Heart right ventricle (tissue), 16 donors: ENCODE data around the gene TMEM171. TPM values are rescaled to one million over a fixed set of nuclear protein-coding genes. Genes with fewer than 3 reads are reported as not detected.

Experiments
- ATAC-seq, 8 donors: fragments of 200-7000 bp; cut with Tn5 transposase; one replicate each; pipeline ENCODE4 v1.9.1; 2020; ENCODE audit warnings: mild to moderate bottlenecking in 8 of 8, moderate library complexity in 8 of 8, moderate number of reproducible peaks in 1 of 8
- DNase-seq, 2 donors: peaks; one replicate each; pipeline ENCODE4 v3.0.0-alpha.2; 2020
- H3K27ac ChIP-seq, 10 donors: fragments of 200-600 bp; sonication (generic) in 2 of 10; one replicate each; pipeline versions ENCODE4 v1.5.0 to v1.8.0; 2020 to 2022; ENCODE audit warnings: mild to moderate bottlenecking in 3 of 10
- H3K27me3 ChIP-seq, 7 donors: fragments of 200-600 bp; one replicate each; pipeline ENCODE4 v1.8.0; 2021 to 2022; ENCODE audit warnings: mild to moderate bottlenecking in 2 of 7
- H3K36me3 ChIP-seq, 9 donors: fragments of 200-600 bp; sonication (generic) in 1 of 9; one replicate each; pipeline versions ENCODE4 v1.5.0 to v1.8.0; 2020 to 2022; ENCODE audit warnings: mild to moderate bottlenecking in 2 of 9
- H3K4me1 ChIP-seq, 9 donors: fragments of 200-600 bp; sonication (generic) in 1 of 9; one replicate each; pipeline versions ENCODE4 v1.5.0 to v1.8.0; 2020 to 2022; ENCODE audit warnings: mild to moderate bottlenecking in 4 of 9
- H3K4me3 ChIP-seq, 10 donors: fragments of 200-600 bp; sonication (generic) in 2 of 10; one replicate each; pipeline versions ENCODE4 v1.5.0 to v1.8.0; 2020 to 2022; ENCODE audit warnings: mild to moderate bottlenecking in 7 of 10, moderate library complexity in 2 of 10
- H3K9me3 ChIP-seq, 11 donors: fragments of 200-600 bp in 10 of 11; sonication (generic) in 2 of 11; one replicate each; pipeline versions ENCODE4 v1.5.0 to v1.8.0; 2013 to 2022; ENCODE audit warnings: mild to moderate bottlenecking in 2 of 11, control low read depth in 1 of 11, moderate library complexity in 1 of 11
- CTCF ChIP-seq, 9 donors: fragments of 200-600 bp; sonication (generic) in 2 of 9; IDR thresholded peaks; one replicate each; pipeline versions ENCODE4 v1.5.0 to v1.8.0; 2021 to 2022; ENCODE audit warnings: antibody characterized with exemption in 9 of 9, mild to moderate bottlenecking in 5 of 9, moderate library complexity in 1 of 9
- WGBS, 2 donors: extraction: QIAGEN DNeasy Blood & Tissue Kit; methylation state at CpG; one replicate each; pipeline ENCODE4 v1.1.7; 2013; ENCODE audit warnings: inconsistent platforms in 1 of 2; 5-methylcytosine and 5-hydroxymethylcytosine counted together
- intact Hi-C, 10 donors: fragments of 100-400 bp; cut with DNase I; formaldehyde crosslinking; loops; one replicate each; pipeline versions ENCODE4 v1.11.1 to v1.14.2; 2022
- polyA plus RNA-seq, 2 donors: library from polyadenylated mRNA; stranded (reverse); fragments of 200-250 nt; gene quantifications; one replicate each; pipeline ENCODE4 v1.2.3, GENCODE V29; 2013
- total RNA-seq, 10 donors: library from RNA; stranded (reverse); fragmentation: NEBNext Ultra II Directional in 3 of 10; extraction: Animal tissue kit (Norgen Biotek cat#: 25700) in 3 of 10; gene quantifications; one replicate each; pipeline versions ENCODE4 v1.2.1 to v1.2.4, GENCODE V29; 2021 to 2023
- donor health status: Arrhythmogenic right ventricular cardiomyopathy.
- donor health status: ischemic (EF 13 %, LVEDD 7.1; RV severe dilation, severe dysfunction).
- donor health status: healthy with polysubstance abuse.
- donor health status: DM: no; HTN: yes; CAD: no.
- donor health status: DM: no; HTN: no; CAD: no.
- donor health status: ischemic (EF 25% LVEDD 6.9; RV normal size, moderate dysfunction).
- donor health status: ischemic (EF 25% LVEDD 5.7; RV mildly dilated, moderate dysfunction).
- donor health status: healthy.
- donor health status: DM: yes; HTN: yes; CAD: no.
- donor health status: Ischemic cardiomyopathy.
- donor health status: ischemic (EF 35%, LVEDD 5.7; RV mildly dilated, moderate dysfunction).
- donor health status: nonischemic (EF 11% LVEDD 7.7; RV severe dilation, severe dysfunction).
- donor health status: DM: yes; HTN: yes; CAD: no.
- donor health status: PGD.
- donor health status: ischemic (EF 29% LVEDD 5.4; RV normal size, mild dysfunction).
- donor health status: nonischemic (EF 23%, LVEDD 6.1; RV moderate dilation, normal function).

TMEM171 gene
- total and polyA plus RNA-seq, 12 donors: 0.03 TPM; not detected in 11

DNA sequence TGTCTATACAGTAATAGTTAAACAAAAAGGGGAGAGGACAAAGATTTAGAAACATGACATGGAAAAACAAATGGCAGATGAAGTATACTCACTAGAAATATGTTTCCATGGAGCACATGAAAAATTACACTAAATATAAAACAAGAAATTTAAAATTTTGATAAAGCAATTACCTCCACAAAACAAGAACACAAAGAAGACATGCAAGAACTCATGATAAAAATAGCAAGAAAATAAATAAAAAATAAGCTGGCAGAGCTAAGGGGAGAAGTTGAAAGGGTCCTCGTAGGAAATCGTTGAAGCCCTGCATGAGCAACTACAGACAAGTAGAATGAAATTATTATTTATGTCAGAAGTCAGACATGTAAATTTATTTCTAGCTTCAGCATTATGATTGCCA lies 22.6 kb upstream of the TMEM171 start:
- WGBS, 2 donors: 92 to 97% methylated on average over 2 of the region's 2 CpGs
- Histone ChIP-seq H3K4me3 (no peak overlapping the region), H3K4me1 (no peaks in the 10 kb centered on the region), H3K9me3 (peaks cover 0 to 27% (median 13%) of the 10 kb centered on the region in 11 donors), H3K27me3 (no peaks in the 10 kb centered on the region), H3K36me3 (no peaks in the 10 kb centered on the region), H3K27ac (no peak overlapping the region)
- intact Hi-C loops: no loop called here
- ATAC-seq: no peak
- TF ChIP-seq CTCF (IDR thresholded peaks at IDR 0.05): no peak
- no peak for DNase-seq

DNA sequence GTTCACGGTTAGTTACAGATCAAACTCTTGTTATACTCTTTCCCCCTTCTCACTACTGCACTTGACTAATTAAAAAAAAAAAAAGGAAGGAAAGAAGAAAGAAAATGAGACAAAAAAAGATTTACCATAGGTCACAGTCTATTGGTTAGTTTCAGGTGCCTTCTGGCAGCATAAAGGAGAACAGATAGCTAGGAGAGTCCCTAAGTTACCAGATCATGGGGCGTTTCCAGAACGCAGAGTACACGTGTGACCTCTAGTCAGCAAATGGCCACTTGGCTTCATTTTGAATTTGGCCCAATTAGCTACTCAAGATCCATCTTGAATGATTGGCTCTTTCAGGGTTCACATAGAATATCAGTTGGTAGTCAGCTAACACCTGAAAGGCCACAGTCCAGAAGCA lies 20.3 kb upstream of the TMEM171 start:
- DNase-seq: no peak

DNA sequence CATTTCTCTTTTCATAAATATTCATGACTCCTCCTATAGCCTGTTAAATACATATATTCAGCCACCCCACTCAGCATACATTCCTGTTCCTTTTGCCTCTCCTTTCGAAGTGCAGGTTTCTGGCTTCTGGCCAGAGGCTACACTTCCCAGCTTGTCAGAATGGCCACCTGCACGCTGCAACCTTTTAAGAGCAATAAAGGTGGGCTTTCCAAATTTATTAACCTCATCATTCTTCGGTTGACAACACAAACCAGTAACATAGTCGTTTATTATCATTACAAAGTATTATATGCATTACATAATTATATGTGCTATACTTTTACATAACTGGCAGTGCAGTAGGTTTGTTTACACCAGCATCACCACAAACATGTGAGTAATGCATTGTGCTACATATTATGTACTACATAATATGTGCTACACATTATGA lies 16.5 kb upstream of the TMEM171 start:
- no peaks in the 10 kb centered on the region for H3K27me3 ChIP-seq
- H3K9me3 ChIP-seq: peaks cover 0 to 16% (median 4%) of the 10 kb centered on the region in 11 donors
- H3K36me3 ChIP-seq: peaks cover 0 to 3% (median 0%) of the 10 kb centered on the region in 9 donors
- no peak for DNase-seq
- WGBS, 2 donors: 75 to 81% methylated on average over 4 of the region's 4 CpGs
- H3K27ac ChIP-seq: no peak overlapping the region
- ATAC-seq: no peak
- intact Hi-C loops: no loop called here
- no peaks in the 10 kb centered on the region for H3K4me1 ChIP-seq
- H3K4me3 ChIP-seq: no peak overlapping the region
- no peak for TF ChIP-seq CTCF (IDR thresholded peaks at IDR 0.05)

More for the DNA sequence above, 20.3 kb upstream of the TMEM171 start:
- TF ChIP-seq CTCF (IDR thresholded peaks at IDR 0.05): no peak
- Histone ChIP-seq H3K9me3 (peaks cover 0 to 27% (median 13%) of the 10 kb centered on the region in 11 donors), H3K36me3 (no peaks in the 10 kb centered on the region), H3K27ac (no peak overlapping the region), H3K27me3 (no peaks in the 10 kb centered on the region), H3K4me3 (no peak overlapping the region), H3K4me1 (no peaks in the 10 kb centered on the region)
- ATAC-seq: no peak
- 94 to 96% methylated on average over 4 of the region's 4 CpGs for WGBS, 2 donors
- intact Hi-C loops: no loop called here

DNA sequence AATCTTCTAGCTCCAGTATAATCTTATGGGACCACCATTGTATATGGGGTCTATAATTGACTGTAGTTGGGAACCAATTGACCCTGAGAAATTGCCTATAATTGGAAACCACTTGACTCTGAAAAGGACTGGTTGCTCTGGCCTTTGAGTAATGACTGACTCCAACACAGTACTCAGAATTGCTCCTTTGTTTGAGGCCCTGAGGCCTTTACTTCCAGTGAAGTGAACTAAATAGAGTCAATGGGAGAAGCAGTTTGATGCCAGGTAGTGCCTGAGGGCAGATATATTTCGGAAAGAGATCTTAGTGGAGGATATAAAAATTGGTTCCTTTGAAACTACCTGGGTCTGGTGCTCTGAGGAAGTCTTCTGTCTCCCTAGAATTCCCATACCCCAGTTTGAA lies 16.0 kb upstream of the TMEM171 start:
- no peak for TF ChIP-seq CTCF (IDR thresholded peaks at IDR 0.05)
- Histone ChIP-seq H3K4me1 (no peaks in the 10 kb centered on the region), H3K4me3 (no peak overlapping the region), H3K9me3 (peaks cover 0 to 15% (median 4%) of the 10 kb centered on the region in 11 donors), H3K36me3 (peaks cover 0 to 3% (median 0%) of the 10 kb centered on the region in 9 donors), H3K27me3 (no peaks in the 10 kb centered on the region), H3K27ac (no peak overlapping the region)
- 63 to 79% methylated on average over 1 of the region's 1 CpG for WGBS, 2 donors
- DNase-seq (no peak), ATAC-seq (no peak)
- intact Hi-C loops: no loop called here
